Testis (tissue), 5 donors: ENCODE results near the gene UCMA. TPM values are rescaled to one million over a fixed set of nuclear protein-coding genes. Genes with fewer than 3 reads are reported as not detected.
"Not testable (repeated sequence)": the region's sequence is repeated elsewhere in the genome, so short reads cannot be mapped to it uniquely, and the experiment has no call there.

Experiments
- DNase-seq: peaks from one replicate; pipeline ENCODE4 v3.0.0-alpha.2; 2019
- H3K27ac ChIP-seq, 2 donors: fragments of 200-600 bp; sonication (generic); one replicate each; pipeline ENCODE4 v1.5.1; 2019
- H3K27me3 ChIP-seq: fragments of 200-600 bp; sonication (generic); one replicate; pipeline ENCODE4 v1.5.1; 2019
- H3K36me3 ChIP-seq: fragments of 200-600 bp; sonication (generic); one replicate; pipeline ENCODE4 v1.5.1; 2017; ENCODE audit warnings: low read depth; ENCODE audit errors: missing control alignments
- H3K4me1 ChIP-seq: fragments of 200-600 bp; sonication (generic); one replicate; pipeline ENCODE4 v1.5.1; 2019
- H3K4me3 ChIP-seq, 2 donors: fragments of 200-600 bp; sonication (generic); one replicate each; pipeline ENCODE4 v1.5.1; 2017 to 2019
- H3K9me3 ChIP-seq: fragments of 200-600 bp; sonication (generic); one replicate; pipeline ENCODE4 v1.5.1; 2017
- POLR2A ChIP-seq: fragments of 450-650 bp; IDR thresholded peaks from one replicate; pipeline ENCODE4 v1.6.1; 2017; ENCODE audit warnings: antibody characterized with exemption, mild to moderate bottlenecking, moderate library complexity
- WGBS, 2 donors: methylation state at CpG; one replicate each; pipeline ENCODE4 v1.1.5; 2018; 5-methylcytosine and 5-hydroxymethylcytosine counted together
- intact Hi-C: fragments of 100-400 bp; cut with DNase I; formaldehyde crosslinking; loops from one replicate; pipeline ENCODE4 v1.15.1; 2023; ENCODE audit warnings: low total_unique reads
- long read RNA-seq, 2 donors: transcript quantifications; one replicate each; lab custom pipeline, GENCODE V29; 2026
- polyA plus RNA-seq: library from polyadenylated mRNA; stranded (reverse); fragments of 350-450 nt; fragmentation: Illumina TruSeq; extraction: RNeasy Lipid Tissue Mini Kit (QIAGEN cat#74804); gene quantifications from one replicate; pipeline ENCODE4 v1.2.3, GENCODE V29; 2014; ENCODE audit warnings: low read depth, low replicate concordance; ENCODE audit not compliant: insufficient read depth
- total RNA-seq, 2 donors: library from RNA; depleted of rRNA; stranded (reverse); fragments of >200 nt; gene quantifications; one replicate each; pipeline ENCODE4 v1.2.3, GENCODE V29; 2016
- TF ChIP-seq, protein P1 (sequence below), 3 experiments: fragments of 450-650 bp in 2 of 3; fragments of 200-600 bp in 1 of 3; sonication (generic) in 1 of 3; IDR thresholded peaks; one replicate each; pipeline ENCODE4 v1.5.1; 2016 to 2019; ENCODE audit warnings: antibody characterized with exemption in 3 of 3, mild to moderate bottlenecking in 2 of 3, moderate library complexity in 1 of 3

UCMA gene, protein sequence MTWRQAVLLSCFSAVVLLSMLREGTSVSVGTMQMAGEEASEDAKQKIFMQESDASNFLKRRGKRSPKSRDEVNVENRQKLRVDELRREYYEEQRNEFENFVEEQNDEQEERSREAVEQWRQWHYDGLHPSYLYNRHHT
- under 1 TPM in 1 of 2 donors, not detected in 1; 0.43 TPM for total RNA-seq
- not detected for polyA plus RNA-seq
- long read RNA-seq, donor 1, result 0 reads
- long read RNA-seq, donor 2, result 0 reads

DNA sequence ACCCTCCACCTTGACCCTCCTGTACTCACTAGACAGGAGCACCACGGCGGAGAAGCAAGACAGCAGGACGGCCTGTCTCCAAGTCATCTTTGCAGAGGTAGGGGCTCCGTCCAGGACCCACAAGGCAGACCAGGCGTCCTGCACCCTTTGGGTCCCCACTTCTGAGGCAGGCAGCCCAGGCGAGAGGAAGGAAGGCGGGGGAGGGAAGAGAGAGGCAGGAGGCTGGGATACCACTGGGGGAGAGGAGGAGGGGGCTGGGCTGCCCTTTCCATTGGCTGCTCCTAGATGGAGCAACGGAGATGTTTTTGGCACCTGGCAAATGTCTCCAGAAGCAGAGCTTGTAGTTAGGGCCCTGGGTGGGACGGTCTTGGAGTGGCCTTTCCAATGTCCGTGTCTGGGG lies at the start of gene UCMA:
UCMA (minus strand) TSS at position 203 of the 400 bp plus-strand sequence; CDS start at position 87, 116 bp downstream.
- H3K9me3 ChIP-seq, result no peaks in the 10 kb centered on the region
- no peak for TF ChIP-seq POLR2A
- TF ChIP-seq, protein P1, sequence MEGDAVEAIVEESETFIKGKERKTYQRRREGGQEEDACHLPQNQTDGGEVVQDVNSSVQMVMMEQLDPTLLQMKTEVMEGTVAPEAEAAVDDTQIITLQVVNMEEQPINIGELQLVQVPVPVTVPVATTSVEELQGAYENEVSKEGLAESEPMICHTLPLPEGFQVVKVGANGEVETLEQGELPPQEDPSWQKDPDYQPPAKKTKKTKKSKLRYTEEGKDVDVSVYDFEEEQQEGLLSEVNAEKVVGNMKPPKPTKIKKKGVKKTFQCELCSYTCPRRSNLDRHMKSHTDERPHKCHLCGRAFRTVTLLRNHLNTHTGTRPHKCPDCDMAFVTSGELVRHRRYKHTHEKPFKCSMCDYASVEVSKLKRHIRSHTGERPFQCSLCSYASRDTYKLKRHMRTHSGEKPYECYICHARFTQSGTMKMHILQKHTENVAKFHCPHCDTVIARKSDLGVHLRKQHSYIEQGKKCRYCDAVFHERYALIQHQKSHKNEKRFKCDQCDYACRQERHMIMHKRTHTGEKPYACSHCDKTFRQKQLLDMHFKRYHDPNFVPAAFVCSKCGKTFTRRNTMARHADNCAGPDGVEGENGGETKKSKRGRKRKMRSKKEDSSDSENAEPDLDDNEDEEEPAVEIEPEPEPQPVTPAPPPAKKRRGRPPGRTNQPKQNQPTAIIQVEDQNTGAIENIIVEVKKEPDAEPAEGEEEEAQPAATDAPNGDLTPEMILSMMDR (IDR thresholded peaks at IDR 0.05), result no peak
- H3K4me1 ChIP-seq, result no peaks in the 10 kb centered on the region
- intact Hi-C loops, result no loop called here
- H3K27me3 ChIP-seq, result no peaks in the 10 kb centered on the region
- no peak for DNase-seq
- H3K4me3 ChIP-seq, result no peak within 1 kb of the TSS
- H3K27ac ChIP-seq, result no peak within 1 kb of the TSS
- WGBS, 2 donors, result 65 to 83% methylated on average over 6 to 9 of the region's 10 CpGs
- no peaks in the 10 kb centered on the region for H3K36me3 ChIP-seq

DNA sequence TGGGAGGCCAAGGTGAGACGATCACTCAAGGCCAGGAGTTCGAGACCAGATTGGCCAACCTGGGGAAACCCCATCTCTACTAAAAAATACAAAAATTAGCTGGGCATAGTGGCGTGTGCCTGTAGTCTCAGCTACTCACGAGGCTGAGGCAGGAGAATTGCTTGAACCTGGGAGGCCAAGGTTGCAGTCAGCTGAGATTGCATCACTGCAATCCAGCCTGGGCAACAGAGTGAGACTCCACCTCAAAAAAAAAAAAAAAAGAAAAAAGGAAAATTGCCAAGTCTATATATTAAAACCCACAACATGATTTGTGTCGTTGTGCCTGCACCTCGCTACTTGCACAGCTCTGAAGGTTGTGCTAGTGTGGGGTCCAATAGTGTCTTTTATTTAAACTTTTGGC lies 48.2 kb upstream of the UCMA start:
- H3K9me3 ChIP-seq, H3K36me3 ChIP-seq, H3K27ac ChIP-seq, DNase-seq, H3K4me3 ChIP-seq, H3K4me1 ChIP-seq, intact Hi-C loops, H3K27me3 ChIP-seq: not testable (repeated sequence)
- 90 to 91% methylated on average over 6 of the region's 6 CpGs for WGBS, 2 donors

DNA sequence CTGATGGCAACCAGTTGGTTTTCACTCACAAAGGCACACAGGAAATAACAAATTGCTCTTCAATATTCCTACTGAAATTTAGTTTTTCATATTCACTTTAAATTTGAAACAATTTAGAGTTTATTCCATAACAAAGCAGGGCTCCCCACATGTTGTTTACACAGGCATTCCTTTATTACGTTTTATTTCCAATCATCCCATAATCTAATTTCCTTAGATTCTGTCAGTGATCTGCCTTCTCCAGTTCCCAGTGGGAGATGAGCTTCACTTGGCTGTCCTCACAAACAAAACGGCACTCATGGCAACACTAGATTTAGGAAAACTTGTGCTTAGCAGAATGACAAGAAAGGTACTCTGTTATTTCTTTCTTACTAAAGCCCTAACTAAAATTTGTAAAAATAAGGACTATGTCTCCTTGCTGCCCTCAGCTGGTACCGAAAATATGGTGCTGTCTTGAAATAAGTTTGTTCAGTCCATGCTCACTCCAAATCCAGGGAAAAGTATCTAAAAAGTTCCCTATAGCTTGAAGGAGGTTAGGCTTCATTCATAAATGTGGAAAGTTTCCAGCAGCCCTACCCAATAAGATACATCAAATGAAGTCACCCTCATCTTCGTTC lies 42.7 kb upstream of the UCMA start:
- Histone ChIP-seq H3K27ac (no peak overlapping the region), H3K9me3 (no peaks in the 10 kb centered on the region), H3K4me3 (no peak overlapping the region), H3K36me3 (no peaks in the 10 kb centered on the region), H3K27me3 (no peaks in the 10 kb centered on the region), H3K4me1 (no peaks in the 10 kb centered on the region)
- peak; percentile 20 for DNase-seq
- intact Hi-C loops, result no loop called here
- no peak for TF ChIP-seq POLR2A
- TF ChIP-seq, protein P1 (IDR thresholded peaks at IDR 0.05), result peak in 2 of 3 experiments; percentile 9 to 10
- WGBS, 2 donors, result 44 to 56% methylated on average over 4 of the region's 4 CpGs

DNA sequence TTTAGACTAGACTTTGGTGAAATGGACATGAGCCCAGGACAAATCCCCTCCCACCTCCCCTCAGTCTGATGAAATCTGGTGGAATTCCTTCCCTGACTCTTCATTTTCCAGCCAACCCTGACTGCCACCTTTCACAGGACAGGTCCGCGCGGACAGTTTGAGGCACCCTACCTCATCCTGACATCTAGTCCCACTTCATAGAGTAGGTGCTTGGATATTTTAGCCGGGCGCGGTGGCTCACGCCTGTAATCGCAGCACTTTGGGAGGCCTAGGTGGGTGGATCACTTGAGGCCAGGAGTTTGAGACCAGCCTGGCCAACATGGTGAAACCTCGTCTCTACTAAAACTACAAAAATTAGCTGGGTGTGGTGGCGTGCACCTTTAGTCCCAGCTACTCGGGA lies 42.0 kb upstream of the UCMA start:
- H3K4me3 ChIP-seq, H3K36me3 ChIP-seq, H3K27me3 ChIP-seq, H3K9me3 ChIP-seq, DNase-seq, intact Hi-C loops, H3K4me1 ChIP-seq, H3K27ac ChIP-seq: not testable (repeated sequence)
- WGBS, 2 donors, result 88% methylated on average over 11 of the region's 11 CpGs

DNA sequence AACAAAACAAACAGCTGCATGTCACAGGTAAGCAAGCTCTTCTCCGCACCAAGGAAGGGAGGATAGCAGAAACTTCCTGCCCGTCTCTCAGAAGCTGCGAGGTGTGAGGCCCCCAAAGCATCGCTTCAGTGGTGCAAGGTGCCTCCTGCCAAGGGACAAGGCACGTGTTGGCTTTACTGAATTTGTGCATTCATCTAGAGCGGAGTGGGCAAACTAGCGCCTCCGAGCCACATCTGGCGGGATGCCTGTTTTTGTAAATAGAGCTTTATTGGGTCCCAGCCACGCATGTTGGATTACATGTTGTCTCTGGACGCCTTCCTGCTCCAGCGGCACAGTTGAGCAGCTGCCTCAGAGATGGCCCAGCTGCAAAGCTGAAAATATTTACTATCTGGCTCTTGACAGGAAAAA lies 38.0 kb upstream of the UCMA start:
- Histone ChIP-seq H3K36me3 (no peaks in the 10 kb centered on the region), H3K27me3 (no peaks in the 10 kb centered on the region), H3K4me1 (no peaks in the 10 kb centered on the region), H3K9me3 (no peaks in the 10 kb centered on the region), H3K27ac (no peak overlapping the region), H3K4me3 (no peak overlapping the region)
- intact Hi-C loops, result no loop called here
- DNase-seq, result peak; percentile 55
- 38 to 53% methylated on average over 9 to 12 of the region's 12 CpGs for WGBS, 2 donors
- TF ChIP-seq POLR2A, result no peak
- TF ChIP-seq, protein P1 (IDR thresholded peaks at IDR 0.05), result no peak
